HG03039 (cell line): Measurements from ENCODE around the gene PTH2R.
"Not testable (repeated sequence)": the region's sequence is repeated elsewhere in the genome, so short reads cannot be mapped to it uniquely, and the experiment has no call there.

Experiments
- ATAC-seq: cut with Tn5 transposase; IDR thresholded peaks from one replicate; pipeline ENCODE4 v1.9.1; 2021; ENCODE audit warnings: mild to moderate bottlenecking, moderate library complexity; ENCODE audit not compliant: unreplicated experiment

Gene PTH2R

GRCh38 chr2:208406474-208407451 is at the start of gene PTH2R:
Gene PTH2R, plus strand, starts transcription at chr2:208406792. Its CDS starts 252 bp downstream, at chr2:208407044.
- ATAC-seq: no peak

- no peak for ATAC-seq
These were observed 49.6 kb upstream of the PTH2R start for GRCh38 chr2:208356846-208357574.

- ATAC-seq: no peak
These were observed 47.6 kb upstream of the PTH2R start for GRCh38 chr2:208358758-208359631.

GRCh38 chr2:208359632-208359986 is 47.0 kb upstream of the PTH2R start:
- no peak for ATAC-seq

GRCh38 chr2:208360259-208361076 is 46.1 kb upstream of the PTH2R start:
- ATAC-seq: no peak

GRCh38 chr2:208361077-208361441 is 45.5 kb upstream of the PTH2R start:
- no peak for ATAC-seq

GRCh38 chr2:208363485-208363884 is 43.1 kb upstream of the PTH2R start:
- peak; percentile 38 for ATAC-seq

GRCh38 chr2:208366215-208367127 is 40.1 kb upstream of the PTH2R start:
- ATAC-seq: peak; percentile 62

GRCh38 chr2:208369091-208369490 is 37.5 kb upstream of the PTH2R start:
- ATAC-seq: no peak

GRCh38 chr2:208370881-208371633 is 35.5 kb upstream of the PTH2R start:
- no peak for ATAC-seq

GRCh38 chr2:208371634-208371935 is 35.0 kb upstream of the PTH2R start:
- no peak for ATAC-seq

GRCh38 chr2:208373460-208374089 is 33.0 kb upstream of the PTH2R start:
- ATAC-seq: no peak

- no peak for ATAC-seq
These were observed 31.0 kb upstream of the PTH2R start for GRCh38 chr2:208375491-208376068.

GRCh38 chr2:208377344-208377860 is 29.2 kb upstream of the PTH2R start:
- ATAC-seq: not testable (repeated sequence)

- ATAC-seq: no peak
These were observed 27.4 kb upstream of the PTH2R start for GRCh38 chr2:208379192-208379591.

- ATAC-seq: no peak
These were observed 22.0 kb upstream of the PTH2R start for GRCh38 chr2:208384637-208385036.

- no peak for ATAC-seq
These were observed 20.1 kb upstream of the PTH2R start for GRCh38 chr2:208386541-208386940.

- ATAC-seq: no peak
These were observed 16.7 kb upstream of the PTH2R start for GRCh38 chr2:208389940-208390339.
